ENCODE data around the gene VWA2. TPM values are rescaled to one million over a fixed set of nuclear protein-coding genes. Genes with fewer than 3 reads are reported as not detected.

Gene VWA2
- polyA plus RNA-seq, 2 of the 4 experiments (the other 2 are of a cell fraction): not detected

DNA sequence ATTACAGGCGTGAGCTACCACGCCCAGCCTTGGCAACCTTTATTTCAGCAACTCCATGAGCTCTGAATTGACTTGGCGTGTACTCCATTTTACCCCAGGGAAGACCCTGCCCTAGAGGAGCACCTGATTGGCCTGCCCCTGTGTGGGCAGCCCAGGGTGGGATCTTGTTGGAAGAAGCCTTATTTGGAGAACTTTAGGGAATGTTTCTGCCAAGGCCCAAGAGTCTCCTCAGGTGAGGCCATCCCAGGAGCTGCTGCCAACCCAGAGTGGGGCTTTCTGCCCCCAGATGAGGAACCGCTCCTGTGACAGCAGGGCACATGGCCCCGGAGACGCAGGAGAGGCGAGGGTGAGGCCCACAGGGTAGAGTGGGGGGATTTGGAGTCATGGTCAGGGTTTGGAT is 42.0 kb downstream of the VWA2 start:
- Histone ChIP-seq H3K4me2 (no peak overlapping the region), H3K9me3 (no peaks in the 10 kb centered on the region), H3K4me3 (no peak overlapping the region), H3K27ac (no peak overlapping the region), H3K4me1 (no peaks in the 10 kb centered on the region)
- ChIA-PET CTCF (interaction anchor here (1.0 to 4.9 kb wide), 4 partner anchors 10 to 157 kb away, joined by 3 to 26 read pairs (median 4); no protein-coding TSS in a partner anchor), POLR2A (no interaction called here)
- ATAC-seq: no peak
- 62% methylated on average over 7 of the region's 7 CpGs for WGBS (ENCODE audit: missing lambda C conversion rate)
- TF ChIP-seq ZC3H11A (IDR thresholded peaks at IDR 0.05) (no peak), NR3C1 (IDR thresholded peaks at IDR 0.05) (no peak), BHLHE40 (IDR thresholded peaks at IDR 0.05; ENCODE audit: low read depth, low read length) (no peak), HOXB5 (CRISPR knock-in tag; IDR thresholded peaks at IDR 0.05) (no peak), TFCP2L1 (CRISPR knock-in tag; IDR thresholded peaks at IDR 0.05) (no peak), ZNF302 (CRISPR knock-in tag; IDR thresholded peaks at IDR 0.05) (no peak)
- TF ChIP-seq, protein P1, sequence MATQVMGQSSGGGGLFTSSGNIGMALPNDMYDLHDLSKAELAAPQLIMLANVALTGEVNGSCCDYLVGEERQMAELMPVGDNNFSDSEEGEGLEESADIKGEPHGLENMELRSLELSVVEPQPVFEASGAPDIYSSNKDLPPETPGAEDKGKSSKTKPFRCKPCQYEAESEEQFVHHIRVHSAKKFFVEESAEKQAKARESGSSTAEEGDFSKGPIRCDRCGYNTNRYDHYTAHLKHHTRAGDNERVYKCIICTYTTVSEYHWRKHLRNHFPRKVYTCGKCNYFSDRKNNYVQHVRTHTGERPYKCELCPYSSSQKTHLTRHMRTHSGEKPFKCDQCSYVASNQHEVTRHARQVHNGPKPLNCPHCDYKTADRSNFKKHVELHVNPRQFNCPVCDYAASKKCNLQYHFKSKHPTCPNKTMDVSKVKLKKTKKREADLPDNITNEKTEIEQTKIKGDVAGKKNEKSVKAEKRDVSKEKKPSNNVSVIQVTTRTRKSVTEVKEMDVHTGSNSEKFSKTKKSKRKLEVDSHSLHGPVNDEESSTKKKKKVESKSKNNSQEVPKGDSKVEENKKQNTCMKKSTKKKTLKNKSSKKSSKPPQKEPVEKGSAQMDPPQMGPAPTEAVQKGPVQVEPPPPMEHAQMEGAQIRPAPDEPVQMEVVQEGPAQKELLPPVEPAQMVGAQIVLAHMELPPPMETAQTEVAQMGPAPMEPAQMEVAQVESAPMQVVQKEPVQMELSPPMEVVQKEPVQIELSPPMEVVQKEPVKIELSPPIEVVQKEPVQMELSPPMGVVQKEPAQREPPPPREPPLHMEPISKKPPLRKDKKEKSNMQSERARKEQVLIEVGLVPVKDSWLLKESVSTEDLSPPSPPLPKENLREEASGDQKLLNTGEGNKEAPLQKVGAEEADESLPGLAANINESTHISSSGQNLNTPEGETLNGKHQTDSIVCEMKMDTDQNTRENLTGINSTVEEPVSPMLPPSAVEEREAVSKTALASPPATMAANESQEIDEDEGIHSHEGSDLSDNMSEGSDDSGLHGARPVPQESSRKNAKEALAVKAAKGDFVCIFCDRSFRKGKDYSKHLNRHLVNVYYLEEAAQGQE (IDR thresholded peaks at IDR 0.05): no peak
- no peak for DNase-seq (ENCODE audit: low read depth in 1 of 2, low spot score in 1 of 2)
- no peak for FAIRE-seq

DNA sequence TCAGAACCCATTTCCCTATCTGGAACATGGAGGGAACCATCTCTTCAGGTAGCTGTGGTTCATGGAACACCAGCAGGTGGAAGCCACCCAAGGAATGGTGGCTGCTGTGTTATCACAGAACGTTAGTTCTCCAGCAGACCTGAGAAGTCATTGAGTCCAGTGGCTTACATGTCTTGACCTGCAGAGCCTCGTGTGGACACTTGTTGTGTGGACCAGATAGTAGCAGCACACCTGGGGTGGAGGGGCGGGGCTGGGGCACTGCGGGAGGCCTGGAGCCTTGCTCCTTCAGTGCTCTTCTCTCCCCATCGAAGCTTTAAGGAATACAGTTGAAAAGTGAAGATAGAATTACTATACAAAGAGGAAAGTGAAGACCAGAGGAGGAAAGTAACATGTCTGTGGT is 42.4 kb downstream of the VWA2 start:
- TF ChIP-seq JUN (IDR thresholded peaks at IDR 0.05) (no peak), FOSL2 (IDR thresholded peaks at IDR 0.05) (no peak), FOSL2 (CRISPR knock-in tag; IDR thresholded peaks at IDR 0.05) (no peak), RFX5 (IDR thresholded peaks at IDR 0.05) (no peak), NPAS2 (CRISPR knock-in tag; IDR thresholded peaks at IDR 0.05; ENCODE audit: borderline replicate concordance) (no peak), NR3C1 (IDR thresholded peaks at IDR 0.05) (no peak), GATA3 (IDR thresholded peaks at IDR 0.05; ENCODE audit: borderline replicate concordance) (no peak), HOXB13 (CRISPR knock-in tag; IDR thresholded peaks at IDR 0.05; ENCODE audit: low read depth) (no peak), HOXA7 (CRISPR knock-in tag; IDR thresholded peaks at IDR 0.05) (no peak), ESRRA (IDR thresholded peaks at IDR 0.05; ENCODE audit: borderline replicate concordance, low read length) (no peak), MAZ (IDR thresholded peaks at IDR 0.05; ENCODE audit: borderline replicate concordance, low read depth, low read length) (no peak), NFE2L2 (conservative IDR thresholded peaks at IDR 0.05; ENCODE audit: low read length) (no peak), HOXB5 (CRISPR knock-in tag; IDR thresholded peaks at IDR 0.05) (no peak), FOXS1 (CRISPR knock-in tag; IDR thresholded peaks at IDR 0.05) (no peak)
- TF ChIP-seq, protein P2, sequence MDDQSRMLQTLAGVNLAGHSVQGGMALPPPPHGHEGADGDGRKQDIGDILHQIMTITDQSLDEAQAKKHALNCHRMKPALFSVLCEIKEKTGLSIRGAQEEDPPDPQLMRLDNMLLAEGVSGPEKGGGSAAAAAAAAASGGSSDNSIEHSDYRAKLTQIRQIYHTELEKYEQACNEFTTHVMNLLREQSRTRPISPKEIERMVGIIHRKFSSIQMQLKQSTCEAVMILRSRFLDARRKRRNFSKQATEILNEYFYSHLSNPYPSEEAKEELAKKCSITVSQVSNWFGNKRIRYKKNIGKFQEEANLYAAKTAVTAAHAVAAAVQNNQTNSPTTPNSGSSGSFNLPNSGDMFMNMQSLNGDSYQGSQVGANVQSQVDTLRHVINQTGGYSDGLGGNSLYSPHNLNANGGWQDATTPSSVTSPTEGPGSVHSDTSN (IDR thresholded peaks at IDR 0.05): no peak
- TF ChIP-seq, protein P3, sequence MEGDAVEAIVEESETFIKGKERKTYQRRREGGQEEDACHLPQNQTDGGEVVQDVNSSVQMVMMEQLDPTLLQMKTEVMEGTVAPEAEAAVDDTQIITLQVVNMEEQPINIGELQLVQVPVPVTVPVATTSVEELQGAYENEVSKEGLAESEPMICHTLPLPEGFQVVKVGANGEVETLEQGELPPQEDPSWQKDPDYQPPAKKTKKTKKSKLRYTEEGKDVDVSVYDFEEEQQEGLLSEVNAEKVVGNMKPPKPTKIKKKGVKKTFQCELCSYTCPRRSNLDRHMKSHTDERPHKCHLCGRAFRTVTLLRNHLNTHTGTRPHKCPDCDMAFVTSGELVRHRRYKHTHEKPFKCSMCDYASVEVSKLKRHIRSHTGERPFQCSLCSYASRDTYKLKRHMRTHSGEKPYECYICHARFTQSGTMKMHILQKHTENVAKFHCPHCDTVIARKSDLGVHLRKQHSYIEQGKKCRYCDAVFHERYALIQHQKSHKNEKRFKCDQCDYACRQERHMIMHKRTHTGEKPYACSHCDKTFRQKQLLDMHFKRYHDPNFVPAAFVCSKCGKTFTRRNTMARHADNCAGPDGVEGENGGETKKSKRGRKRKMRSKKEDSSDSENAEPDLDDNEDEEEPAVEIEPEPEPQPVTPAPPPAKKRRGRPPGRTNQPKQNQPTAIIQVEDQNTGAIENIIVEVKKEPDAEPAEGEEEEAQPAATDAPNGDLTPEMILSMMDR (IDR thresholded peaks at IDR 0.05): no peak
- no peak for FAIRE-seq
- ChIA-PET POLR2A (no interaction called here), CTCF (interaction anchor here (1.0 to 4.9 kb wide), 4 partner anchors 9 to 157 kb away, joined by 3 to 26 read pairs (median 4); no protein-coding TSS in a partner anchor)
- Histone ChIP-seq H3K27ac (no peak overlapping the region), H3K9me3 (no peaks in the 10 kb centered on the region), H3K4me2 (no peak overlapping the region), H3K4me1 (no peaks in the 10 kb centered on the region), H3K4me3 (no peak overlapping the region)
- WGBS (ENCODE audit: missing lambda C conversion rate): 53% methylated on average over 5 of the region's 5 CpGs
- DNase-seq (ENCODE audit: low read depth in 1 of 2, low spot score in 1 of 2): no peak
- no peak for ATAC-seq

All from A549 (cell line).